CD14-positive monocyte (primary cell): ENCODE results near the gene KCNJ10. TPM values are rescaled to one million over a fixed set of nuclear protein-coding genes. Genes with fewer than 3 reads are reported as not detected.
A peak's percentile ranks its signal among the peaks of the same experiment; 100 is the strongest.

Experiments
- DNase-seq, 3 donors: peaks; one replicate each; pipeline ENCODE4 v3.0.0-alpha.2; 2011 to 2022
- H2AFZ ChIP-seq: 2 replicates; pipeline ENCODE4 v1.6.0; 2012; ENCODE audit warnings: mild to moderate bottlenecking, low read depth, low read length, inconsistent platforms; ENCODE audit not compliant: insufficient read depth, poor library complexity, severe bottlenecking
- H3K27ac ChIP-seq, 2 donors: 1 replicate in 1 of 2; 2 replicates in 1 of 2; pipeline ENCODE4 v1.5.1; 2012 to 2013; ENCODE audit warnings: low read length in 2 of 2, control low read depth in 1 of 2, inconsistent platforms in 1 of 2, low read depth in 1 of 2, mild to moderate bottlenecking in 1 of 2
- H3K27me3 ChIP-seq, 2 donors: one replicate each; pipeline versions ENCODE4 v1.6.0 to v1.6.1; 2011 to 2013; ENCODE audit warnings: low read length in 2 of 2; ENCODE audit not compliant: control insufficient read depth in 2 of 2, insufficient read depth in 2 of 2
- H3K36me3 ChIP-seq, 2 donors: replicated peaks in 1 of 2; 1 replicate in 1 of 2; 2 replicates in 1 of 2; pipeline versions ENCODE4 v1.5.1 to v1.6.1; 2012 to 2013; ENCODE audit warnings: low read length in 2 of 2, control low read depth in 1 of 2, inconsistent platforms in 1 of 2, mild to moderate bottlenecking in 1 of 2; ENCODE audit not compliant: insufficient read depth in 2 of 2, control insufficient read depth in 1 of 2
- H3K4me1 ChIP-seq, 2 donors: 1 replicate in 1 of 2; 2 replicates in 1 of 2; pipeline versions ENCODE4 v1.5.1 to v1.6.1; 2012 to 2013; ENCODE audit warnings: low read length in 2 of 2, control low read depth in 1 of 2, inconsistent platforms in 1 of 2, mild to moderate bottlenecking in 1 of 2, moderate library complexity in 1 of 2; ENCODE audit not compliant: insufficient read depth in 2 of 2, control insufficient read depth in 1 of 2
- H3K4me2 ChIP-seq: replicated peaks from 2 replicates; pipeline ENCODE3; 2012; ENCODE audit warnings: low read length, moderate library complexity, mild to moderate bottlenecking; ENCODE audit not compliant: poor library complexity, severe bottlenecking; ENCODE audit errors: extremely low read depth
- H3K4me3 ChIP-seq, 3 experiments: fragments of 200-600 bp in 1 of 3; sonication (generic) in 1 of 3; replicated peaks in 1 of 3; 1 replicate in 2 of 3; 2 replicates in 1 of 3; pipeline ENCODE4 v1.5.1; 2011 to 2013; ENCODE audit warnings: low read length in 3 of 3, mild to moderate bottlenecking in 3 of 3, control low read depth in 2 of 3, low read depth in 2 of 3, inconsistent platforms in 1 of 3, moderate library complexity in 1 of 3
- H3K79me2 ChIP-seq: 2 replicates; pipeline ENCODE4 v1.6.0; 2012; ENCODE audit warnings: mild to moderate bottlenecking, control low read depth, inconsistent platforms, low read length, moderate library complexity; ENCODE audit not compliant: insufficient read depth
- H3K9ac ChIP-seq: 2 replicates; pipeline ENCODE4 v1.6.0; 2017; ENCODE audit warnings: low read length, mild to moderate bottlenecking; ENCODE audit not compliant: insufficient read depth, poor library complexity, severe bottlenecking
- H3K9me3 ChIP-seq, 2 donors: replicated peaks in 1 of 2; 1 replicate in 1 of 2; 2 replicates in 1 of 2; pipeline versions ENCODE4 v1.5.1 to v1.6.1; 2012 to 2013; ENCODE audit warnings: low read length in 2 of 2, control low read depth in 1 of 2; ENCODE audit not compliant: control insufficient read depth in 1 of 2, insufficient read depth in 1 of 2
- H4K20me1 ChIP-seq: 2 replicates; pipeline ENCODE4 v1.6.0; 2012; ENCODE audit warnings: mild to moderate bottlenecking, low read length, control low read depth, moderate library complexity; ENCODE audit not compliant: insufficient read depth
- H3K27ac Mint-ChIP-seq, 7 donors: one replicate each; pipeline ENCODE4 v1.8.0; 2020; ENCODE audit warnings: mild to moderate bottlenecking in 7 of 7, mixed read lengths in 7 of 7, moderate library complexity in 6 of 7, inconsistent platforms in 2 of 7
- H3K27me3 Mint-ChIP-seq, 3 donors: one replicate each; pipeline ENCODE4 v1.8.0; 2021 to 2022; ENCODE audit warnings: low read depth in 3 of 3, mild to moderate bottlenecking in 3 of 3, mixed read lengths in 3 of 3, moderate library complexity in 3 of 3, inconsistent platforms in 1 of 3
- H3K36me3 Mint-ChIP-seq, 2 donors: one replicate each; pipeline ENCODE4 v1.8.0; 2020; ENCODE audit warnings: mixed read lengths in 2 of 2, inconsistent platforms in 1 of 2, mild to moderate bottlenecking in 1 of 2
- H3K4me1 Mint-ChIP-seq: one replicate; pipeline ENCODE4 v1.8.0; 2020; ENCODE audit warnings: mild to moderate bottlenecking, mixed read lengths
- H3K4me3 Mint-ChIP-seq, 2 donors: one replicate each; pipeline ENCODE4 v1.8.0; 2020; ENCODE audit warnings: mild to moderate bottlenecking in 2 of 2, mixed read lengths in 2 of 2, moderate library complexity in 1 of 2
- H3K9me3 Mint-ChIP-seq, 7 donors: one replicate each; pipeline ENCODE4 v1.8.0; 2020 to 2022; ENCODE audit warnings: mixed read lengths in 7 of 7, mild to moderate bottlenecking in 6 of 7, moderate library complexity in 6 of 7, inconsistent platforms in 2 of 7
- WGBS: methylation state at CpG from one replicate; pipeline ENCODE4 v1.1.5; 2013; ENCODE audit warnings: missing lambda C conversion rate; ENCODE audit not compliant: insufficient coverage; 5-methylcytosine and 5-hydroxymethylcytosine counted together
- intact Hi-C, 2 donors: fragments of 100-400 bp; cut with micrococcal nuclease; formaldehyde crosslinking; loops; one replicate each; pipeline versions ENCODE4 v1.15.0 to v1.15.1; 2023
- polyA plus RNA-seq, 3 donors: library from polyadenylated mRNA; depleted of rRNA in 1 of 3; unstranded in 2 of 3; stranded (reverse) in 1 of 3; fragments of 300-500 nt in 2 of 3; fragments of >200 nt in 1 of 3; fragmentation: Illumina TruSeq in 2 of 3; gene quantifications; 1 replicate in 2 of 3; 2 replicates in 1 of 3; pipeline ENCODE4 v1.2.3, GENCODE V29; 2012 to 2021
- TF ChIP-seq, protein P1 (sequence below): fragments of 200-600 bp; IDR thresholded peaks from one replicate; pipeline ENCODE4 v1.8.0; 2022; ENCODE audit warnings: antibody characterized with exemption, mild to moderate bottlenecking

The KCNJ10 gene
- polyA plus RNA-seq, 3 donors = 0.23 TPM; not detected in 2

DNA sequence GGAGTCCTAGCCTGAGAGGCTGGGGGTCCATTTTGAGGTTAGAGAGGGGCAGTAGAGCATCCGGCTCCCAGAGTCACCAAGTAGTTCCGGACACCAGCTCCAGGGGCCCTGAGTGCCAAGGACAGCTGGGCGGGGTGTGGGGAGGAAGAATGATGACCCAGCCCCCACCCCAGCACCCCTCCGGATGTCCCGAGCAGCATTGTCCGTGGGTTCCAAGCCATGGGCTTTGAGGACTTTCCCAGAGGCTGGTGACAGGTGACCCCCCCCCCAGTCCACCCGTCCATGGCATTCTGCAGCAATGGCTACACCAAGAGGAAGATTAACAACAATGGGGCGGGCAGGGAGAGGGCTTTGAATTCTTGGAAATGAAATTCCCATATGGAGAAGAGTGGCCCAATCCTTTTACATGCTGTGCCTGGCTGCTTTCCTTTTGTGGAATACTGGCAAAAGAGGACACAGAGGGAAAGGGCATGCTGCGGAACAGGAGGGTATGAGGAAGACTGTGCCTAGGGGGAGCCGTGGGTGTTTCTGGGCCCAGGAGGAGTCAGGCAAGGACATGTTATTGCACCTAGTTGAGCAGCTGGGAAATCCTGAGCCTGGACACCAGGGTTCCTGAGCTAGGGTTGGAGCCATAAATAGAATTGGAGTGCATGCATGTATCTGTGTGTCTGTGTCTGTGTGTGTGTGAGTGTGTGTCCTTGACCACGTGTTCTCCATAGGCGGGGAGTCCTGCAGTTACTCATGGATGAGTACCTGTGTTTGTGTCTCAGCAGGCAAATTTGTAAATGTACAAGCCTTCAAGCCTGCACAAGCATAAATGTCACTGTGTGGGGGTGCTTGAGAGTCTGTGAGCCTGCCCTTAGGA lies 46.6 kb upstream of the KCNJ10 start:
- Histone ChIP-seq H3K36me3 (no peaks in the 10 kb centered on the region), H4K20me1 (no peaks in the 10 kb centered on the region), H3K4me1 (peaks cover 5 to 7% of the 10 kb centered on the region in 2 donors), H3K27me3 (peaks cover 0 to 6% of the 10 kb centered on the region in 2 donors), H3K4me2 (no peak overlapping the region), H3K79me2 (no peaks in the 10 kb centered on the region), H3K9me3 (no peaks in the 10 kb centered on the region), H3K27ac (no peak overlapping the region), H3K4me3 (no peak overlapping the region), H2AFZ (no peak overlapping the region), H3K9ac (no peak overlapping the region)
- H3K4me3 Mint-ChIP-seq = no peak overlapping the region
- 79% methylated on average over 5 of the region's 12 CpGs for WGBS
- intact Hi-C loops = no loop called here
- no peaks in the 10 kb centered on the region for H3K36me3 Mint-ChIP-seq
- no peaks in the 10 kb centered on the region for H3K9me3 Mint-ChIP-seq
- H3K27me3 Mint-ChIP-seq = peaks cover 2 to 17% (median 7%) of the 10 kb centered on the region in 3 donors
- H3K27ac Mint-ChIP-seq = peak overlapping the region in 1 of 7 donors; percentile 26
- peaks cover 1% of the 10 kb centered on the region for H3K4me1 Mint-ChIP-seq
- TF ChIP-seq, protein P1, sequence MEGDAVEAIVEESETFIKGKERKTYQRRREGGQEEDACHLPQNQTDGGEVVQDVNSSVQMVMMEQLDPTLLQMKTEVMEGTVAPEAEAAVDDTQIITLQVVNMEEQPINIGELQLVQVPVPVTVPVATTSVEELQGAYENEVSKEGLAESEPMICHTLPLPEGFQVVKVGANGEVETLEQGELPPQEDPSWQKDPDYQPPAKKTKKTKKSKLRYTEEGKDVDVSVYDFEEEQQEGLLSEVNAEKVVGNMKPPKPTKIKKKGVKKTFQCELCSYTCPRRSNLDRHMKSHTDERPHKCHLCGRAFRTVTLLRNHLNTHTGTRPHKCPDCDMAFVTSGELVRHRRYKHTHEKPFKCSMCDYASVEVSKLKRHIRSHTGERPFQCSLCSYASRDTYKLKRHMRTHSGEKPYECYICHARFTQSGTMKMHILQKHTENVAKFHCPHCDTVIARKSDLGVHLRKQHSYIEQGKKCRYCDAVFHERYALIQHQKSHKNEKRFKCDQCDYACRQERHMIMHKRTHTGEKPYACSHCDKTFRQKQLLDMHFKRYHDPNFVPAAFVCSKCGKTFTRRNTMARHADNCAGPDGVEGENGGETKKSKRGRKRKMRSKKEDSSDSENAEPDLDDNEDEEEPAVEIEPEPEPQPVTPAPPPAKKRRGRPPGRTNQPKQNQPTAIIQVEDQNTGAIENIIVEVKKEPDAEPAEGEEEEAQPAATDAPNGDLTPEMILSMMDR = no peak
- DNase-seq = no peak

- Mint-ChIP-seq H3K27ac (peak within 1 kb of the TSS in 1 of 7 donors; percentile 26), H3K36me3 (no peaks in the 10 kb centered on the region), H3K27me3 (peaks cover 6 to 17% (median 7%) of the 10 kb centered on the region in 3 donors), H3K9me3 (no peaks in the 10 kb centered on the region), H3K4me1 (peaks cover 1% of the 10 kb centered on the region), H3K4me3 (no peak within 1 kb of the TSS)
- Histone ChIP-seq H2AFZ (no peak within 1 kb of the TSS), H3K9me3 (no peaks in the 10 kb centered on the region), H3K27me3 (peaks cover 0 to 6% of the 10 kb centered on the region in 2 donors), H3K4me2 (no peak within 1 kb of the TSS), H3K36me3 (no peaks in the 10 kb centered on the region), H3K4me3 (no peak within 1 kb of the TSS), H4K20me1 (no peaks in the 10 kb centered on the region), H3K79me2 (no peaks in the 10 kb centered on the region), H3K4me1 (peaks cover 5 to 7% of the 10 kb centered on the region in 2 donors), H3K9ac (no peak within 1 kb of the TSS), H3K27ac (no peak within 1 kb of the TSS)
- WGBS = 72% methylated on average over 11 of the region's 16 CpGs
- intact Hi-C loops = no loop called here
- TF ChIP-seq, protein P1 = no peak
- DNase-seq = no peak
These were observed 45.8 kb upstream of the KCNJ10 start, which contains the start of gene ATP1A2 for GRCh38 chr1:160115545-160116282. ATP1A2 (plus strand) TSS chr1:160115759; CDS start chr1:160115862, 103 bp downstream.
